Measurements from ENCODE around the gene B3GNT7. TPM values are rescaled to one million over a fixed set of nuclear protein-coding genes. Genes with fewer than 3 reads are reported as not detected.

Gene B3GNT7
- total and polyA plus RNA-seq, 2 of the 4 experiments (the other 2 are of a cell fraction) = under 0.01 to 0.03 TPM

- Histone ChIP-seq H4K20me1 (ENCODE audit: insufficient read depth, low read length) (no peaks in the 10 kb centered on the region), H2AFZ (replicated peaks; ENCODE audit: low read length, poor library complexity) (peak overlapping the region; percentile 95), H3K9ac (ENCODE audit: low read depth, low read length) (peak overlapping the region; percentile 12; the same call in 1 of the 2 replicates), H2AK5ac (ENCODE audit: low read depth, low read length) (no peak overlapping the region), H3K18ac (ENCODE audit: low read depth, low read length) (no peak overlapping the region), H2BK120ac (ENCODE audit: low read depth, low read length) (peak overlapping the region; percentile 83), H3K56ac (ENCODE audit: extremely low read depth, insufficient read depth, low read length) (no peak overlapping the region), H2AK9ac (replicated peaks; ENCODE audit: low read depth, low read length, poor library complexity) (peak overlapping the region; percentile 58), H4K5ac (ENCODE audit: low read depth, low read length) (no peak overlapping the region), H3K4me2 (ENCODE audit: low read depth, low read length) (peak overlapping the region; percentile 68), H4K8ac (ENCODE audit: low read depth in 2 of 2, low read length in 2 of 2) (peak overlapping the region; percentile 19 to 81; a peak in 2 of 4 replicates), H3K23ac (ENCODE audit: low read depth, low read length) (0 out of 2 replicates have a peak overlapping the region, but pooled peaks have one; percentile 67), H4K91ac (ENCODE audit: insufficient read depth, low read depth, low read length) (peak overlapping the region; percentile 51; the same call in 1 of the 2 replicates), H2BK5ac (ENCODE audit: low read depth, low read length, poor library complexity, severe bottlenecking) (no peak overlapping the region), H3K4ac (ENCODE audit: low read depth, low read length) (peak overlapping the region; percentile 75), H3K4me3 (ENCODE audit: insufficient read depth, low read depth, low read length) (no peak overlapping the region), H3K79me1 (ENCODE audit: low read depth in 1 of 2, low read length in 2 of 2) (no peaks in the 10 kb centered on the region), H3K9me3 (ENCODE audit: control insufficient read depth, insufficient read depth, low read length) (no peaks in the 10 kb centered on the region), H3K27me3 (ENCODE audit: control insufficient read depth, insufficient read depth, low read length) (no peaks in the 10 kb centered on the region), H3K27ac (ENCODE audit: insufficient read depth, low read length) (no peak overlapping the region), H2BK20ac (ENCODE audit: low read depth, low read length) (peak overlapping the region; percentile 87), H2BK15ac (ENCODE audit: low read depth, low read length) (peak overlapping the region; percentile 57; the same call in 1 of the 3 replicates), H3K14ac (replicated peaks; ENCODE audit: low read depth, low read length) (peak overlapping the region; percentile 94), H3K9me1 (ENCODE audit: insufficient read depth, low read length) (no peaks in the 10 kb centered on the region), H3K36me3 (ENCODE audit: control insufficient read depth, insufficient read depth, low read length) (no peaks in the 10 kb centered on the region), H3K4me1 (ENCODE audit: control insufficient read depth, insufficient read depth, low read length) (0 out of 2 replicates have a peak, but pooled peaks cover 3% of the 10 kb centered on the region)
- WGBS, 2 experiments (ENCODE audit: extremely low coverage in 2 of 2, insufficient read length in 1 of 2) = no CpG with 5 or more reads among the region's 9 CpGs
- intact Hi-C loops (cut with micrococcal nuclease) = loop anchor here (1.0 to 2.0 kb wide), 5 partner anchors 40 to 510 kb away; no protein-coding TSS in a partner anchor
- in situ Hi-C loops (cut with MboI; ENCODE audit: low sequenced_read_pairs) = loop anchor here (5.0 to 10.0 kb wide), 3 partner anchors 115 to 308 kb away; no protein-coding TSS in a partner anchor
- no TSS peak for BruUV-seq (replicated peaks)
- dilution Hi-C loops (cut with HindIII; ENCODE audit: low sequenced_read_pairs, unreplicated experiment) = no loop called here
- CTCF ChIA-PET = interaction anchor here (0.5 to 1.9 kb wide), 17 partner anchors 12 to 309 kb away, joined by 3 to 7 read pairs (median 3); no protein-coding TSS in a partner anchor
- no peak for TF ChIP-seq FOS (IDR thresholded peaks at IDR 0.05; ENCODE audit: low read depth, low read length)
- TF ChIP-seq CTCF (conservative IDR thresholded peaks at IDR 0.05; ENCODE audit: low read depth, low read length) = no peak
- TF ChIP-seq RFX5 (IDR thresholded peaks at IDR 0.05; ENCODE audit: low read depth, low read length) = no peak
- TF ChIP-seq RCOR1 (IDR thresholded peaks at IDR 0.05; ENCODE audit: insufficient replicate concordance, low read length) = no peak
- TF ChIP-seq RAD21 (IDR thresholded peaks at IDR 0.05; ENCODE audit: low read length) = no peak
- TF ChIP-seq CHD1 (IDR thresholded peaks at IDR 0.05; ENCODE audit: low read depth, low read length) = no peak
- no peak for TF ChIP-seq USF2 (IDR thresholded peaks at IDR 0.05; ENCODE audit: low read depth, low read length)
- POLR2A ChIA-PET (ENCODE audit: unreplicated experiment) = no interaction called here
- no peak for DNase-seq
- ATAC-seq (ENCODE audit: low read depth) = peak; percentile 3
Measured at GRCh38 chr2:231412618-231412963, 17.1 kb downstream of the B3GNT7 start.

All from IMR-90 (cell line).